Hematopoietic multipotent progenitor cell treated with erythropoietin and hydrocortisone succinate and interleukin-3 and kit ligand, for 15 days (in vitro differentiated cells): ENCODE measurements around the gene CFAP141.
"Not testable (repeated sequence)": the region's sequence is repeated elsewhere in the genome, so short reads cannot be mapped to it uniquely, and the experiment has no call there.

ENCODE experiments used
- DNase-seq: peaks from one replicate; pipeline ENCODE4 v3.0.0-alpha.2; 2015; ENCODE audit warnings: low spot score

The CFAP141 gene

GRCh38 chr1:154206196-154206595, at the start of gene CFAP141:
CFAP141 (minus strand) TSS chr1:154206333; CDS start chr1:154206307, 26 bp downstream.
- DNase-seq: no peak

- no peak for DNase-seq
Observed at GRCh38 chr1:154253671-154254070, 47.5 kb upstream of the CFAP141 start.

GRCh38 chr1:154241703-154242351, 35.7 kb upstream of the CFAP141 start:
- DNase-seq: peak; percentile 33

GRCh38 chr1:154240294-154240833, 34.2 kb upstream of the CFAP141 start:
- no peak for DNase-seq

- DNase-seq: no peak
Observed at GRCh38 chr1:154239491-154239890, 33.4 kb upstream of the CFAP141 start.

- DNase-seq: no peak
Observed at GRCh38 chr1:154237880-154238506, 31.9 kb upstream of the CFAP141 start.

GRCh38 chr1:154237435-154237834, 31.3 kb upstream of the CFAP141 start:
- DNase-seq: no peak

- no peak for DNase-seq
Observed at GRCh38 chr1:154236855-154237254, 30.7 kb upstream of the CFAP141 start.

GRCh38 chr1:154233127-154233526, 27.0 kb upstream of the CFAP141 start:
- DNase-seq: not testable (repeated sequence)

GRCh38 chr1:154231112-154231511, 25.0 kb upstream of the CFAP141 start:
- DNase-seq: not testable (repeated sequence)

- DNase-seq: no peak
Observed at GRCh38 chr1:154225370-154225769, 19.2 kb upstream of the CFAP141 start.

- DNase-seq: no peak
Observed at GRCh38 chr1:154223621-154224020, 17.5 kb upstream of the CFAP141 start.

- no peak for DNase-seq
Observed at GRCh38 chr1:154222918-154223317, 16.8 kb upstream of the CFAP141 start.

- DNase-seq: no peak
Observed at GRCh38 chr1:154222518-154222917, 16.4 kb upstream of the CFAP141 start.

GRCh38 chr1:154221278-154222001, 15.3 kb upstream of the CFAP141 start:
- peak; percentile 73 for DNase-seq

GRCh38 chr1:154220970-154221277, 14.8 kb upstream of the CFAP141 start:
- no peak for DNase-seq

- peak; percentile 99 for DNase-seq
Observed at GRCh38 chr1:154220071-154220969, 14.2 kb upstream of the CFAP141 start, which contains the start of gene UBAP2L. UBAP2L (plus strand) TSS chr1:154220955; CDS start chr1:154225124, 4,169 bp downstream.

- peak; percentile 25 for DNase-seq
Observed at GRCh38 chr1:154219541-154219940, 13.4 kb upstream of the CFAP141 start.

GRCh38 chr1:154218545-154218944, 12.4 kb upstream of the CFAP141 start:
- no peak for DNase-seq

GRCh38 chr1:154213274-154213673, 7.1 kb upstream of the CFAP141 start:
- DNase-seq: no peak

- DNase-seq: no peak
Observed at GRCh38 chr1:154212083-154212482, 6.0 kb upstream of the CFAP141 start.
